ENCODE data around the gene CBR3. TPM values are rescaled to one million over a fixed set of nuclear protein-coding genes. Genes with fewer than 3 reads are reported as not detected.

CBR3 gene
- total and polyA plus RNA-seq, 2 experiments from 2014 or later = 4.6 to 8.7 TPM

GRCh38 chr21:36188081-36188681 lies 53.3 kb downstream of the CBR3 start:
- no peak overlapping the region for H3K4me3 Mint-ChIP-seq
- H3K9me2 ChIP-seq (ENCODE audit: insufficient read depth) = no peaks in the 10 kb centered on the region
- no peaks in the 10 kb centered on the region for H3K79me2 ChIP-seq (replicated peaks; ENCODE audit: insufficient read depth)
- H3K4me1 ChIP-seq (ENCODE audit: insufficient read depth) = no peaks in the 10 kb centered on the region
- no peak overlapping the region for H3K27ac Mint-ChIP-seq
- no peak overlapping the region for H3K27ac ChIP-seq (ENCODE audit: low read depth)
- no peaks in the 10 kb centered on the region for H4K20me1 ChIP-seq (replicated peaks; ENCODE audit: insufficient read depth)
- H3K36me3 ChIP-seq (ENCODE audit: insufficient read depth) = no peaks in the 10 kb centered on the region
- H3F3A ChIP-seq (replicated peaks; ENCODE audit: low read depth) = no peaks in the 10 kb centered on the region; the same call in 1 of the 2 replicates
- no peak overlapping the region for H2AFZ ChIP-seq
- H3K4me2 ChIP-seq = no peak overlapping the region
- DNase-seq (ENCODE audit: low spot score) (no peak), ATAC-seq (no peak)
- H3K4me1 Mint-ChIP-seq = peaks cover 13% of the 10 kb centered on the region
- no peak overlapping the region for H3K4me3 ChIP-seq
- no peaks in the 10 kb centered on the region for H3K27me3 ChIP-seq (ENCODE audit: insufficient read depth)
- TF ChIP-seq EZH2phosphoT487 (IDR thresholded peaks at IDR 0.05; ENCODE audit: unreplicated experiment) (no peak), NANOG (IDR thresholded peaks at IDR 0.05; ENCODE audit: borderline replicate concordance) (no peak), CREB1 (CRISPR knock-in tag; IDR thresholded peaks at IDR 0.05; ENCODE audit: low read depth) (no peak), CTCF (conservative IDR thresholded peaks at IDR 0.05; ENCODE audit: low read depth in 2 of 2) (no peak), STAT1 (IDR thresholded peaks at IDR 0.05; ENCODE audit: unreplicated experiment) (no peak), JUNB (IDR thresholded peaks at IDR 0.05; ENCODE audit: unreplicated experiment) (no peak)
- H3K27me3 Mint-ChIP-seq (ENCODE audit: insufficient read depth, low read depth, poor library complexity) = no peaks in the 10 kb centered on the region
- H3K9me3 Mint-ChIP-seq = no peaks in the 10 kb centered on the region
- no peaks in the 10 kb centered on the region for H3K36me3 Mint-ChIP-seq (ENCODE audit: low read depth)

- no peaks in the 10 kb centered on the region for H3K9me2 ChIP-seq (ENCODE audit: insufficient read depth)
- Mint-ChIP-seq H3K27ac (no peak overlapping the region), H3K4me3 (no peak overlapping the region), H3K9me3 (no peaks in the 10 kb centered on the region), H3K36me3 (ENCODE audit: low read depth) (no peaks in the 10 kb centered on the region), H3K4me1 (peaks cover 13% of the 10 kb centered on the region), H3K27me3 (ENCODE audit: insufficient read depth, low read depth, poor library complexity) (no peaks in the 10 kb centered on the region)
- H3K27me3 ChIP-seq (ENCODE audit: insufficient read depth) = no peaks in the 10 kb centered on the region
- no peaks in the 10 kb centered on the region for H3K36me3 ChIP-seq (ENCODE audit: insufficient read depth)
- no peaks in the 10 kb centered on the region for H4K20me1 ChIP-seq (replicated peaks; ENCODE audit: insufficient read depth)
- H3K4me1 ChIP-seq (ENCODE audit: insufficient read depth) = no peaks in the 10 kb centered on the region
- no peak for TF ChIP-seq REST (IDR thresholded peaks at IDR 0.05; ENCODE audit: unreplicated experiment)
- H3K4me2 ChIP-seq = no peak overlapping the region
- no peak overlapping the region for H3K27ac ChIP-seq (ENCODE audit: low read depth)
- DNase-seq (ENCODE audit: low spot score) (no peak), ATAC-seq (no peak)
- H3K4me3 ChIP-seq = no peak overlapping the region
- no peaks in the 10 kb centered on the region for H3K79me2 ChIP-seq (replicated peaks; ENCODE audit: insufficient read depth)
- H2AFZ ChIP-seq = no peak overlapping the region
- no peaks in the 10 kb centered on the region; the same call in 1 of the 2 replicates for H3F3A ChIP-seq (replicated peaks; ENCODE audit: low read depth)
These were observed 54.1 kb downstream of the CBR3 start for GRCh38 chr21:36188937-36189336.

All from GM23338 (cell line).